AG10803 (cell line): ENCODE data around the gene UGT3A2.

Source experiments
- DNase-seq: peaks from one replicate; pipeline ENCODE4 v3.0.0; 2010; ENCODE audit warnings: low read depth
- H3K4me3 ChIP-seq: 2 replicates; pipeline ENCODE4 v1.5.1; 2011; ENCODE audit warnings: mild to moderate bottlenecking, low read length, control low read depth
- CTCF ChIP-seq: conservative IDR thresholded peaks from 2 replicates; pipeline ENCODE4 v1.5.1; 2011; ENCODE audit warnings: mild to moderate bottlenecking, low read length, control low read depth, inconsistent platforms

UGT3A2 gene

DNA sequence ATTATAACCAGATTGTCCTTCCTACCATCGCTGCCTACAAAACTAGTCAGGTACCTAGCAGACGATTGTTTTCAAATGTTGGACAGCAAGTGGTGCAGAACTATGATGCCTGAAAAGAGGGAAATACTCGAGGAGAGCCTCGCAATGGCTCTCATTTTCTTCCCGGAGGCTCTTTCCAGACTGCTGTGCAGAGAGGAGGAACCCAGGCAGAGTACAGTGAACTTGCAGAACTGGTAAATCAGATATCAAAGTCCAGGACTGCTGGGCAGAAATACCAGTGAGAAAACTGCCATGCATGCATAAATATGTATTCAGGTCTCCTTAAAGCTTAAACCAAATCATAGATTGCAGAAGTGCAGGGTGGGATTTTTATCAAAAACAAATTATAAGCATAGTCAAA is 49.1 kb downstream of the UGT3A2 start:
- DNase-seq, result no peak
- no peak for TF ChIP-seq CTCF
- no peak overlapping the region for H3K4me3 ChIP-seq

DNA sequence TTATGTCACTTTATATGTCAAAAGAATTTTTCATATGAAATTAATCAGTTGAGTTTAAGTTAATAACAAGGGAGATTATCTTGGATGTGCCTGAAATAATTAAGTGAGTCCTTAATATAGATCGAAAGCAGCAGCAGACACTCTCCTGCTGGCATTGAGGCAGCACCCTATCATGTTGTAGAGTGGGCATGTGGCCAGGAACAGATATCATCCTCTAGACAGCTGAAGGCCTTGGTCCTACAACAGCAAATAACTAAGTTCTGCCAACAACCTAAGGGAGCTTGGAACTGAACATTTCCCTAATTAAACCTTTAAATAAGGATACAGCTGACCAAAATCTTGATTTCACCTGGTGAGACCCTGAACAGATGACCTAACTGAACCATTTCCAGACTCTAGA is 49.7 kb downstream of the UGT3A2 start:
- DNase-seq, result no peak
- no peak overlapping the region for H3K4me3 ChIP-seq
- no peak for TF ChIP-seq CTCF

DNA sequence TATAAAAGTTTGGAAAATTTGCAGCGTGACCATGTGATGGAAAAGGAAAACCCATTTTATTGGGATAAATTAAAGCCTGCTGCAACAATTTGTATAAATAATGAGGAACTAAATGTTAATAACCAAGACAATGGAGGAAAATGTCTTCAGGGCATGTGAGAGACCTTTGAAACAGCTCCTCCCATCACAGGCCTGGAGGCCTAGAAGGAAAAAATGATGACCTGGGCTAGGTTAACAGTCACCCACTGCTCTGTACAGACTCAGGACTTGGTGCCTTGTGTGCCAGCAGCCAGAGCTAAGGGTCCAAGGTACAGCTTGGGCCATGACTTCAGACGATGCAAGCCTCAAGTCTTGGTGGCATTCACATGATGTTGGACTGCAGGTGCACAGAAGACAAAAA is 53.5 kb downstream of the UGT3A2 start:
- no peak for DNase-seq
- no peak overlapping the region for H3K4me3 ChIP-seq
- no peak for TF ChIP-seq CTCF

GRCh38 chr5:36009698-36010097 is 57.0 kb downstream of the UGT3A2 start:
- DNase-seq, result no peak
- no peak for TF ChIP-seq CTCF
- H3K4me3 ChIP-seq, result no peak overlapping the region

- TF ChIP-seq CTCF, result no peak
- no peak for DNase-seq
- H3K4me3 ChIP-seq, result no peak overlapping the region
Observed at GRCh38 chr5:36007366-36007765, 59.3 kb downstream of the UGT3A2 start.

DNA sequence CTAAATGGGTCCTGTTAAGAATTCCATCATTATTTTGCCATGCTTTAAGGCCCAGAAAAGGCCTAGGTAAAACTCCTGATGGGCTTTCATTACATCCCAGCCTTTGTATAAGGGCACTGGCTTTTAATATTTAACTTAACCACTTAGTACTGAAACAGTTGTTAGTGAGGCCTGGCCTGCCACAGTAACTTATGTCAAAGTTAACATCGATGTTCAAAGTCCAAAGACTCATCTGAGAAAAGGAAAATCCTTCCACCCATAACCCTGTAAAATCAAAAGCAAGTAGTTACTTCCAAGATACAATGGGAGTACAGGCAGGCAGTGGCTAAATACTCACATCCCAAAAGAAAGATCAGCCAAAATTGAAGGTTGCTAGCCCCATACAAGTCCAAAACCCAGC is 60.5 kb downstream of the UGT3A2 start:
- no peak for DNase-seq
- TF ChIP-seq CTCF, result no peak
- H3K4me3 ChIP-seq, result no peak overlapping the region

- H3K4me3 ChIP-seq, result no peak overlapping the region
- no peak for DNase-seq
Observed at GRCh38 chr5:36001032-36001431, 65.7 kb downstream of the UGT3A2 start.

More at GRCh38 chr5:36001032-36001431, 65.7 kb downstream of the UGT3A2 start:
- no peak for TF ChIP-seq CTCF
